Erythroblast (primary cell): Measurements from ENCODE around the gene GPRASP1.

Experiments used
- GATA1 ChIP-seq: IDR thresholded peaks from 2 replicates; pipeline ENCODE4 v1.6.1; 2011; ENCODE audit warnings: low read depth, mild to moderate bottlenecking, control low read depth, low read length, moderate library complexity
- POLR2A ChIP-seq: IDR thresholded peaks from 2 replicates; pipeline ENCODE4 v1.6.1; 2011; ENCODE audit warnings: mild to moderate bottlenecking, low read length

- no peak for TF ChIP-seq POLR2A
- TF ChIP-seq GATA1 = no peak
These were observed 7.3 kb downstream of the GPRASP1 start for GRCh38 chrX:102658556-102658955.
